ENCODE measurements around the gene SLC25A12. TPM values are rescaled to one million over a fixed set of nuclear protein-coding genes. Genes with fewer than 3 reads are reported as not detected.

SLC25A12 gene
- total and polyA plus RNA-seq, 2 of the 13 experiments (the other 11 are each of a cell fraction or from before 2014, with no cell fraction given): 8.1 to 15.9 TPM

DNA sequence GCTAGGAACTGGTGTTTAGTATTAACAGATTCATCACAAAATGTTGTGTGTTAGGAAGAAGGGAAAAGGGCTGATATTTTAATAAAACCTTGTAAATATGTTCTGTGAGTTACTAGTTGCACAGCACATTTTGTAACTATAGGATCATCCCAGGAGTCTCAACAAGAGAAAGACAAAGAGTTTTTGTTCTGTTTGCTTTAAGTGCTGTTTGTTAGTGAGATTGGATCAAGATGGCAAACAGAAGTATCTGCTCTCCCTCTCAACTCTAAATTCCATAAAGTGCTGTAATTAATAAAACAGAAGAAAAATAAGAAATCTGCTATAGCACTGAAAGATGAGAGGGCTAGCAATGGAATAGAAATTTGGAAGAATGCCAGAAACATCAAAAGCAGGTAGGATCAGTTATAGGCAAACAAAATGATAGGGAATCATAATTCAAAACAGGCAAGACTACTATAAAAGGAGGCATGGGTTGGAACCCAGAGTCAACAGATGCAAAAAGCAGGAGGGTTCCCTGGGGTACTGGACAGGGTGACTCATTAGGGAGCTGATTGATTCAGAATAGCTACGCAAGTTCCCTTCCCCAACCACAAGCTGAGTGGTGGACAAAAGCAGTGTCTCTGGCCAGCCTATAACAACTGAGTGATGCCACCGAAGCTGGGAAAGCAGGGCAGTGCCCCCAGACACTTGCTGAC is 131.0 kb downstream of the SLC25A12 start:
- peak overlapping the region; percentile 5; the same call in 1 of the 2 replicates for H3K4me2 ChIP-seq (ENCODE audit: low read depth, low read length)
- BruUV-seq (replicated peaks): no TSS peak
- FAIRE-seq: no peak
- TF ChIP-seq MXD3 (CRISPR knock-in tag; IDR thresholded peaks at IDR 0.05) (no peak), HMGXB3 (CRISPR knock-in tag; IDR thresholded peaks at IDR 0.05; ENCODE audit: borderline replicate concordance) (no peak), ONECUT2 (CRISPR knock-in tag; IDR thresholded peaks at IDR 0.05) (no peak), EHMT2 (IDR thresholded peaks at IDR 0.05; ENCODE audit: borderline replicate concordance, low read depth, low read length) (peak; percentile 52; the same call in 1 of the 2 replicates), TCF12 (IDR thresholded peaks at IDR 0.05) (no peak), TCF12 (CRISPR knock-in tag; IDR thresholded peaks at IDR 0.05) (0 out of 2 replicates have a peak, but pooled peaks have one; percentile 23), ZNF773 (CRISPR knock-in tag; IDR thresholded peaks at IDR 0.05; ENCODE audit: borderline replicate concordance) (no peak), ZNF256 (CRISPR knock-in tag; conservative IDR thresholded peaks at IDR 0.05) (no peak), KDM1A (CRISPR knock-in tag; IDR thresholded peaks at IDR 0.05) (no peak), ZNF558 (CRISPR knock-in tag; IDR thresholded peaks at IDR 0.05; ENCODE audit: borderline replicate concordance) (no peak), ZFAT (CRISPR knock-in tag; conservative IDR thresholded peaks at IDR 0.05) (no peak), HNRNPH1 (optimal IDR thresholded peaks at IDR 0.05; ENCODE audit: low read depth, low read length) (no peak)
- TF ChIP-seq, protein P1, sequence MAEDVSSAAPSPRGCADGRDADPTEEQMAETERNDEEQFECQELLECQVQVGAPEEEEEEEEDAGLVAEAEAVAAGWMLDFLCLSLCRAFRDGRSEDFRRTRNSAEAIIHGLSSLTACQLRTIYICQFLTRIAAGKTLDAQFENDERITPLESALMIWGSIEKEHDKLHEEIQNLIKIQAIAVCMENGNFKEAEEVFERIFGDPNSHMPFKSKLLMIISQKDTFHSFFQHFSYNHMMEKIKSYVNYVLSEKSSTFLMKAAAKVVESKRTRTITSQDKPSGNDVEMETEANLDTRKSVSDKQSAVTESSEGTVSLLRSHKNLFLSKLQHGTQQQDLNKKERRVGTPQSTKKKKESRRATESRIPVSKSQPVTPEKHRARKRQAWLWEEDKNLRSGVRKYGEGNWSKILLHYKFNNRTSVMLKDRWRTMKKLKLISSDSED (CRISPR knock-in tag; IDR thresholded peaks at IDR 0.05): no peak
- TF ChIP-seq, protein P2, sequence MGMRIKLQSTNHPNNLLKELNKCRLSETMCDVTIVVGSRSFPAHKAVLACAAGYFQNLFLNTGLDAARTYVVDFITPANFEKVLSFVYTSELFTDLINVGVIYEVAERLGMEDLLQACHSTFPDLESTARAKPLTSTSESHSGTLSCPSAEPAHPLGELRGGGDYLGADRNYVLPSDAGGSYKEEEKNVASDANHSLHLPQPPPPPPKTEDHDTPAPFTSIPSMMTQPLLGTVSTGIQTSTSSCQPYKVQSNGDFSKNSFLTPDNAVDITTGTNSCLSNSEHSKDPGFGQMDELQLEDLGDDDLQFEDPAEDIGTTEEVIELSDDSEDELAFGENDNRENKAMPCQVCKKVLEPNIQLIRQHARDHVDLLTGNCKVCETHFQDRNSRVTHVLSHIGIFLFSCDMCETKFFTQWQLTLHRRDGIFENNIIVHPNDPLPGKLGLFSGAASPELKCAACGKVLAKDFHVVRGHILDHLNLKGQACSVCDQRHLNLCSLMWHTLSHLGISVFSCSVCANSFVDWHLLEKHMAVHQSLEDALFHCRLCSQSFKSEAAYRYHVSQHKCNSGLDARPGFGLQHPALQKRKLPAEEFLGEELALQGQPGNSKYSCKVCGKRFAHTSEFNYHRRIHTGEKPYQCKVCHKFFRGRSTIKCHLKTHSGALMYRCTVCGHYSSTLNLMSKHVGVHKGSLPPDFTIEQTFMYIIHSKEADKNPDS (CRISPR knock-in tag; IDR thresholded peaks at IDR 0.05): no peak
- TF ChIP-seq, protein P3, sequence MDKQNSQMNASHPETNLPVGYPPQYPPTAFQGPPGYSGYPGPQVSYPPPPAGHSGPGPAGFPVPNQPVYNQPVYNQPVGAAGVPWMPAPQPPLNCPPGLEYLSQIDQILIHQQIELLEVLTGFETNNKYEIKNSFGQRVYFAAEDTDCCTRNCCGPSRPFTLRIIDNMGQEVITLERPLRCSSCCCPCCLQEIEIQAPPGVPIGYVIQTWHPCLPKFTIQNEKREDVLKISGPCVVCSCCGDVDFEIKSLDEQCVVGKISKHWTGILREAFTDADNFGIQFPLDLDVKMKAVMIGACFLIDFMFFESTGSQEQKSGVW (CRISPR knock-in tag; IDR thresholded peaks at IDR 0.05; ENCODE audit: borderline replicate concordance): no peak

More for the DNA sequence above, 131.0 kb downstream of the SLC25A12 start:
- H4K20me1 ChIP-seq (ENCODE audit: insufficient read depth, low read length): no peaks in the 10 kb centered on the region
- intact Hi-C loops (cut with micrococcal nuclease; ENCODE audit: unreplicated experiment) (no loop called here), in situ Hi-C loops (cut with HindIII; ENCODE audit: extremely low pct_ligation_motif_present, low pct_unique_long_range_greater_than_20kb) (no loop called here)
- ChIA-PET CTCF (ENCODE audit: low intra/inter-chr PET ratio, low total read pairs) (no interaction called here), POLR2A (interaction anchor here (1.3 kb wide), 1 partner anchor 34 kb away, joined by 3 read pairs; no protein-coding TSS in a partner anchor)
- 95% methylated on average over 2 of the region's 2 CpGs for WGBS (ENCODE audit: low lambda C conversion rate)
- DNase-seq (ENCODE audit: low spot score): peak; percentile 69
- no peaks in the 10 kb centered on the region for H3K79me2 ChIP-seq (ENCODE audit: insufficient read depth, low read length)
- H3K4me1 ChIP-seq (ENCODE audit: insufficient read depth, low read length): peaks cover 36% of the 10 kb centered on the region
- H3K9me3 ChIP-seq (ENCODE audit: low read length): no peaks in the 10 kb centered on the region
- peak overlapping the region; percentile 30 for H3K27ac ChIP-seq (ENCODE audit: extremely low read length, insufficient read depth, low read length)
- ATAC-seq: peak; percentile 66
- no peak overlapping the region for H3K4me3 ChIP-seq (replicated peaks in 1 of 3; ENCODE audit: insufficient read depth in 1 of 3, low read depth in 2 of 3, low read length in 3 of 3)
- no peaks in the 10 kb centered on the region for H3K27me3 ChIP-seq (ENCODE audit: control insufficient read depth in 1 of 2, insufficient read depth in 2 of 2, low read length in 2 of 2)
- H2AFZ ChIP-seq (ENCODE audit: low read length): no peak overlapping the region
- H3K9ac ChIP-seq (ENCODE audit: insufficient read depth, low read depth, low read length): no peak overlapping the region
- no peaks in the 10 kb centered on the region; a peak in 1 of 5 replicates for H3K36me3 ChIP-seq (replicated peaks in 1 of 2; ENCODE audit: control insufficient read depth in 1 of 2, insufficient read depth in 2 of 2, low read length in 2 of 2)
